Neural cell (in vitro differentiated cells): ENCODE results near the gene NHS. TPM values are rescaled to one million over a fixed set of nuclear protein-coding genes. Genes with fewer than 3 reads are reported as not detected.

Source experiments
- H2AFZ ChIP-seq: fragments of 200-600, 300-800 bp; sonication (generic), shearing (Covaris generic); 2 replicates; pipeline ENCODE4 v1.6.0; 2014; ENCODE audit warnings: low read depth, mild to moderate bottlenecking, antibody characterized with exemption, low read length, moderate library complexity
- H3F3A ChIP-seq: fragments of 200-600 bp; shearing (Covaris generic); 2 replicates; pipeline ENCODE4 v1.6.1; 2016; ENCODE audit warnings: mild to moderate bottlenecking, moderate library complexity, mixed read lengths, antibody characterized with exemption, low read length; ENCODE audit not compliant: insufficient read depth, poor library complexity, severe bottlenecking
- H3K27ac ChIP-seq: fragments of 200-600, 300-800 bp; sonication (generic), shearing (Covaris generic); 2 replicates; pipeline ENCODE4 v1.5.1; 2014; ENCODE audit warnings: mild to moderate bottlenecking, low read length, moderate library complexity
- H3K27me3 ChIP-seq: fragments of 300-800, 200-600 bp; sonication (generic), shearing (Covaris generic); 2 replicates; pipeline ENCODE4 v1.6.0; 2014; ENCODE audit warnings: mild to moderate bottlenecking, low read depth, low read length, moderate library complexity; ENCODE audit not compliant: insufficient read depth
- H3K36me3 ChIP-seq: fragments of 300-800, 200-600 bp; sonication (generic), shearing (Covaris generic); 2 replicates; pipeline ENCODE4 v1.5.1; 2014; ENCODE audit warnings: mild to moderate bottlenecking, antibody characterized with exemption, low read length, moderate library complexity; ENCODE audit not compliant: insufficient read depth
- H3K4me2 ChIP-seq: fragments of 300-800, 200-600 bp; sonication (generic), shearing (Covaris generic); 2 replicates; pipeline ENCODE4 v1.6.0; 2014; ENCODE audit warnings: mild to moderate bottlenecking, low read length
- H3K4me3 ChIP-seq: fragments of 300-800, 200-600 bp; sonication (generic), shearing (Covaris generic); 2 replicates; pipeline ENCODE4 v1.5.1; 2014; ENCODE audit warnings: mild to moderate bottlenecking, low read length, moderate library complexity
- H3K79me2 ChIP-seq: fragments of 200-600 bp; shearing (Covaris generic); replicated peaks from 2 replicates; pipeline ENCODE4 v1.6.0; 2014; ENCODE audit warnings: mild to moderate bottlenecking, low read length, moderate library complexity; ENCODE audit not compliant: insufficient read depth
- H3K9ac ChIP-seq: fragments of 300-800, 200-600 bp; sonication (generic), shearing (Covaris generic); 2 replicates; pipeline ENCODE4 v1.6.1; 2016; ENCODE audit warnings: mild to moderate bottlenecking, low read length, mixed read lengths
- H3K9me2 ChIP-seq: fragments of 200-600 bp; shearing (Covaris generic); 2 replicates; pipeline ENCODE4 v1.6.1; 2016; ENCODE audit warnings: mild to moderate bottlenecking, low read length, mixed read lengths; ENCODE audit not compliant: insufficient read depth
- H3K9me3 ChIP-seq: fragments of 200-600, 300-800 bp; sonication (generic), shearing (Covaris generic); 2 replicates; pipeline ENCODE4 v1.6.1; 2016; ENCODE audit warnings: mild to moderate bottlenecking, mixed run types, low read length, moderate library complexity, mixed read lengths
- H4K20me1 ChIP-seq: fragments of 200-600 bp; shearing (Covaris generic); 2 replicates; pipeline ENCODE4 v1.6.1; 2016; ENCODE audit warnings: mild to moderate bottlenecking, mixed run types; ENCODE audit not compliant: insufficient read depth
- EP300 ChIP-seq: fragments of 450-650 bp; conservative IDR thresholded peaks from 2 replicates; pipeline ENCODE4 v1.6.1; 2014; ENCODE audit warnings: antibody characterized with exemption, mild to moderate bottlenecking, moderate library complexity; ENCODE audit not compliant: poor library complexity, severe bottlenecking
- EZH2 ChIP-seq: fragments of 200-600, 300-800 bp; shearing (Covaris generic), sonication (generic); IDR thresholded peaks from 2 replicates; pipeline ENCODE4 v1.6.1; 2014; ENCODE audit warnings: antibody characterized with exemption, low read length, borderline replicate concordance, mild to moderate bottlenecking; ENCODE audit not compliant: insufficient read depth, poor library complexity, severe bottlenecking
- MXI1 ChIP-seq: fragments of 450-650 bp; conservative IDR thresholded peaks from 2 replicates; pipeline ENCODE4 v1.6.1; 2014; ENCODE audit warnings: antibody characterized with exemption, mild to moderate bottlenecking; ENCODE audit not compliant: poor library complexity, severe bottlenecking
- POLR2AphosphoS5 ChIP-seq: IDR thresholded peaks from 2 replicates; pipeline ENCODE4 v1.6.1; 2012
- RAD21 ChIP-seq: fragments of 450-650 bp; conservative IDR thresholded peaks from 2 replicates; pipeline ENCODE4 v1.6.1; 2014; ENCODE audit warnings: antibody characterized with exemption, mild to moderate bottlenecking, moderate library complexity
- SMC3 ChIP-seq: fragments of 450-650 bp; conservative IDR thresholded peaks from 2 replicates; pipeline ENCODE4 v1.6.1; 2014; ENCODE audit warnings: antibody characterized with exemption, mild to moderate bottlenecking, moderate library complexity; ENCODE audit not compliant: poor library complexity
- TAF1 ChIP-seq: IDR thresholded peaks from 2 replicates; pipeline ENCODE4 v1.6.1; 2012; ENCODE audit warnings: low read depth
- polyA plus RNA-seq: library from polyadenylated mRNA; depleted of rRNA; stranded (reverse); fragments of >200 nt; gene quantifications from 2 replicates; pipeline ENCODE4 v1.2.3, GENCODE V29; 2014
- TF ChIP-seq, protein P1 (sequence below): IDR thresholded peaks from 2 replicates; pipeline ENCODE4 v1.6.1; 2012; ENCODE audit warnings: borderline replicate concordance
- TF ChIP-seq, protein P2 (sequence below): fragments of 450-650 bp; IDR thresholded peaks from 2 replicates; pipeline ENCODE4 v1.5.1; 2014; ENCODE audit warnings: antibody characterized with exemption, mild to moderate bottlenecking, moderate library complexity; ENCODE audit not compliant: poor library complexity, severe bottlenecking

NHS gene
- polyA plus RNA-seq, 1 donor from 2014 or later: 1.9 TPM

DNA sequence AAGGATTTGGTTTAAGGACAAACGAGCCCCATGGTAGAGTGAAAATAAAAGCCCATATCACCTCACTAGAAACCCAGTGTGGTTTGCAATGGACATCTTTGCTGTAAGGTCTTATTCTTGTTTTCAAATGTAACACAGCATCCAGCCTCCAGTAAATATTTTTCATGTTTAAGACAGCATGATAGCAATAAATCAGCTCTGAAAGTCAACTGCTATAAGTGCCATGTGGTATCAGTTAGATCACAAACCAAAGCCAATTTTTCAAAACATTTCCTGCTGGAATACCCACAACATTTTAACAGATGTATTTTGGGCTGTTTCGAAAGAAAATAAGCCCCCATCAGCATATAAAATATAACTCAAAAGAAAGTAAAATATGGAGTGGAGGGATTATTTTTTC, 338.3 kb downstream of the NHS start:
- H3K27ac ChIP-seq: no peak overlapping the region
- H3K4me3 ChIP-seq: no peak overlapping the region
- H3K4me2 ChIP-seq: no peak overlapping the region
- H3K9me2 ChIP-seq: no peaks in the 10 kb centered on the region
- H3K9me3 ChIP-seq: no peaks in the 10 kb centered on the region
- no peaks in the 10 kb centered on the region for H3K36me3 ChIP-seq
- no peak for TF ChIP-seq MXI1
- no peak for TF ChIP-seq POLR2AphosphoS5
- TF ChIP-seq SMC3: no peak
- TF ChIP-seq, protein P1, sequence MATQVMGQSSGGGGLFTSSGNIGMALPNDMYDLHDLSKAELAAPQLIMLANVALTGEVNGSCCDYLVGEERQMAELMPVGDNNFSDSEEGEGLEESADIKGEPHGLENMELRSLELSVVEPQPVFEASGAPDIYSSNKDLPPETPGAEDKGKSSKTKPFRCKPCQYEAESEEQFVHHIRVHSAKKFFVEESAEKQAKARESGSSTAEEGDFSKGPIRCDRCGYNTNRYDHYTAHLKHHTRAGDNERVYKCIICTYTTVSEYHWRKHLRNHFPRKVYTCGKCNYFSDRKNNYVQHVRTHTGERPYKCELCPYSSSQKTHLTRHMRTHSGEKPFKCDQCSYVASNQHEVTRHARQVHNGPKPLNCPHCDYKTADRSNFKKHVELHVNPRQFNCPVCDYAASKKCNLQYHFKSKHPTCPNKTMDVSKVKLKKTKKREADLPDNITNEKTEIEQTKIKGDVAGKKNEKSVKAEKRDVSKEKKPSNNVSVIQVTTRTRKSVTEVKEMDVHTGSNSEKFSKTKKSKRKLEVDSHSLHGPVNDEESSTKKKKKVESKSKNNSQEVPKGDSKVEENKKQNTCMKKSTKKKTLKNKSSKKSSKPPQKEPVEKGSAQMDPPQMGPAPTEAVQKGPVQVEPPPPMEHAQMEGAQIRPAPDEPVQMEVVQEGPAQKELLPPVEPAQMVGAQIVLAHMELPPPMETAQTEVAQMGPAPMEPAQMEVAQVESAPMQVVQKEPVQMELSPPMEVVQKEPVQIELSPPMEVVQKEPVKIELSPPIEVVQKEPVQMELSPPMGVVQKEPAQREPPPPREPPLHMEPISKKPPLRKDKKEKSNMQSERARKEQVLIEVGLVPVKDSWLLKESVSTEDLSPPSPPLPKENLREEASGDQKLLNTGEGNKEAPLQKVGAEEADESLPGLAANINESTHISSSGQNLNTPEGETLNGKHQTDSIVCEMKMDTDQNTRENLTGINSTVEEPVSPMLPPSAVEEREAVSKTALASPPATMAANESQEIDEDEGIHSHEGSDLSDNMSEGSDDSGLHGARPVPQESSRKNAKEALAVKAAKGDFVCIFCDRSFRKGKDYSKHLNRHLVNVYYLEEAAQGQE: no peak
- no peak for TF ChIP-seq TAF1
- TF ChIP-seq, protein P2, sequence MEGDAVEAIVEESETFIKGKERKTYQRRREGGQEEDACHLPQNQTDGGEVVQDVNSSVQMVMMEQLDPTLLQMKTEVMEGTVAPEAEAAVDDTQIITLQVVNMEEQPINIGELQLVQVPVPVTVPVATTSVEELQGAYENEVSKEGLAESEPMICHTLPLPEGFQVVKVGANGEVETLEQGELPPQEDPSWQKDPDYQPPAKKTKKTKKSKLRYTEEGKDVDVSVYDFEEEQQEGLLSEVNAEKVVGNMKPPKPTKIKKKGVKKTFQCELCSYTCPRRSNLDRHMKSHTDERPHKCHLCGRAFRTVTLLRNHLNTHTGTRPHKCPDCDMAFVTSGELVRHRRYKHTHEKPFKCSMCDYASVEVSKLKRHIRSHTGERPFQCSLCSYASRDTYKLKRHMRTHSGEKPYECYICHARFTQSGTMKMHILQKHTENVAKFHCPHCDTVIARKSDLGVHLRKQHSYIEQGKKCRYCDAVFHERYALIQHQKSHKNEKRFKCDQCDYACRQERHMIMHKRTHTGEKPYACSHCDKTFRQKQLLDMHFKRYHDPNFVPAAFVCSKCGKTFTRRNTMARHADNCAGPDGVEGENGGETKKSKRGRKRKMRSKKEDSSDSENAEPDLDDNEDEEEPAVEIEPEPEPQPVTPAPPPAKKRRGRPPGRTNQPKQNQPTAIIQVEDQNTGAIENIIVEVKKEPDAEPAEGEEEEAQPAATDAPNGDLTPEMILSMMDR: no peak
- no peak for TF ChIP-seq RAD21
- H3K9ac ChIP-seq: no peak overlapping the region
- H2AFZ ChIP-seq: no peak overlapping the region
- H3F3A ChIP-seq: no peaks in the 10 kb centered on the region
- no peaks in the 10 kb centered on the region for H3K79me2 ChIP-seq
- H4K20me1 ChIP-seq: no peaks in the 10 kb centered on the region
- H3K27me3 ChIP-seq: no peaks in the 10 kb centered on the region

DNA sequence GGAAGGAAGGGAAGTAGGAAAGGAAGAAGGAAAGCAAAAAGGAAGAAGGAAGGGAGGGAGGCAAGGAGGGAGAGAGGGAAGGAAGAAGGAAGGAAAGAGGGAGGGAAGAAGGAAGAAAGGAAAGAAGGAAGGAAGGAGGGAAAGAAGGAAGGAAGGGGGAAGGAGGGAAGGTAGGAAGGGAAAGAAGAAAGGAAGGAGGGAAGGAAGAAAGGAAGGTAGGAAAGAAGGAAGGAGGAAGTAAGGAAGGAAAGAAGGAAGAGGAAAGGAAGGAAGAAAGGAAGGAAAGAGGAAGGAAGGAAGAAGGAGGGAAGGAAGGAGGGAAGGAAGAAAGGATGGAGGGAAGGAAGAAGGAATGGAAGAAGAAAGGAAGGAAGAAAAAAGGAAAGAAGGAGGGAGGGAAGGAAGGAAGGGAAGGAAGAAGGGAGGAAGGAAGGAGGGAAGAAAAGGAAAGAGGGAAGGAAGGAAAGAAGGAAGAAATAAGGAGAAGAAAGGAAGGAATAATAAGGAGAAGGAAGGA, 343.7 kb downstream of the NHS start:
- Histone ChIP-seq H3K4me2 (no peak overlapping the region), H3K79me2 (no peaks in the 10 kb centered on the region), H3K27ac (no peak overlapping the region), H3K4me3 (no peak overlapping the region), H2AFZ (no peak overlapping the region), H3F3A (no peaks in the 10 kb centered on the region), H4K20me1 (no peaks in the 10 kb centered on the region), H3K9me3 (no peaks in the 10 kb centered on the region), H3K9me2 (no peaks in the 10 kb centered on the region), H3K36me3 (no peaks in the 10 kb centered on the region), H3K9ac (no peak overlapping the region), H3K27me3 (no peaks in the 10 kb centered on the region)
- TF ChIP-seq, protein P2: no peak
- TF ChIP-seq MXI1 (no peak), RAD21 (no peak), SMC3 (no peak), EZH2 (no peak), POLR2AphosphoS5 (no peak), EP300 (no peak), TAF1 (no peak)
- TF ChIP-seq, protein P1: no peak
